Astrocyte (in vitro differentiated cells and primary cell): ENCODE results near the gene SFMBT2.

ENCODE experiments used
- EZH2 ChIP-seq: IDR thresholded peaks from 2 replicates; pipeline ENCODE4 v1.6.1; 2012; ENCODE audit warnings: mild to moderate bottlenecking, low read length, inconsistent platforms; ENCODE audit not compliant: insufficient read depth
- TF ChIP-seq, protein P1 (sequence below): IDR thresholded peaks from 2 replicates; pipeline ENCODE4 v1.5.1; 2011; ENCODE audit warnings: low read depth, mild to moderate bottlenecking, inconsistent platforms, low read length, moderate library complexity; ENCODE audit not compliant: insufficient read depth

DNA sequence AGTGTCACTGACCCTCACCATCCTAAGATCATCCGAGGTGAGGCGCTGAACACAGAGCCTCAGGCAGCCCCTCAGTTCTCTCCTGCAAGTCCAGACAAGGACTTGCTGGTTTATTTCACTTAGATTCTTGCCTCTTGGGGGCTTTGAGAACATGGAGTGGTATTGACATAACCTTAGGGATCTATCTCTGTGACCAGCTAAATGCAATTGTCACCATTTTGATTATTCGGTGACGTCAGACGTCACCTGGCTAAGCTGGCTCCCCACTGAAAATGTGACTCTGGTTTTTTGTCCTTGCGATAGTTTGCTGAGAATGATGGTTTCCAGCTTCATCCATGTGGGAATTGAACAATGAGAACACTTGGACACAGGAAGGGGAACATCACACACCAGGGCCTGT lies 49.2 kb upstream of the SFMBT2 start:
- TF ChIP-seq, protein P1, sequence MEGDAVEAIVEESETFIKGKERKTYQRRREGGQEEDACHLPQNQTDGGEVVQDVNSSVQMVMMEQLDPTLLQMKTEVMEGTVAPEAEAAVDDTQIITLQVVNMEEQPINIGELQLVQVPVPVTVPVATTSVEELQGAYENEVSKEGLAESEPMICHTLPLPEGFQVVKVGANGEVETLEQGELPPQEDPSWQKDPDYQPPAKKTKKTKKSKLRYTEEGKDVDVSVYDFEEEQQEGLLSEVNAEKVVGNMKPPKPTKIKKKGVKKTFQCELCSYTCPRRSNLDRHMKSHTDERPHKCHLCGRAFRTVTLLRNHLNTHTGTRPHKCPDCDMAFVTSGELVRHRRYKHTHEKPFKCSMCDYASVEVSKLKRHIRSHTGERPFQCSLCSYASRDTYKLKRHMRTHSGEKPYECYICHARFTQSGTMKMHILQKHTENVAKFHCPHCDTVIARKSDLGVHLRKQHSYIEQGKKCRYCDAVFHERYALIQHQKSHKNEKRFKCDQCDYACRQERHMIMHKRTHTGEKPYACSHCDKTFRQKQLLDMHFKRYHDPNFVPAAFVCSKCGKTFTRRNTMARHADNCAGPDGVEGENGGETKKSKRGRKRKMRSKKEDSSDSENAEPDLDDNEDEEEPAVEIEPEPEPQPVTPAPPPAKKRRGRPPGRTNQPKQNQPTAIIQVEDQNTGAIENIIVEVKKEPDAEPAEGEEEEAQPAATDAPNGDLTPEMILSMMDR = no peak
- TF ChIP-seq EZH2 = no peak
